Measurements from ENCODE around the gene C1QTNF7.

Gene C1QTNF7

DNA sequence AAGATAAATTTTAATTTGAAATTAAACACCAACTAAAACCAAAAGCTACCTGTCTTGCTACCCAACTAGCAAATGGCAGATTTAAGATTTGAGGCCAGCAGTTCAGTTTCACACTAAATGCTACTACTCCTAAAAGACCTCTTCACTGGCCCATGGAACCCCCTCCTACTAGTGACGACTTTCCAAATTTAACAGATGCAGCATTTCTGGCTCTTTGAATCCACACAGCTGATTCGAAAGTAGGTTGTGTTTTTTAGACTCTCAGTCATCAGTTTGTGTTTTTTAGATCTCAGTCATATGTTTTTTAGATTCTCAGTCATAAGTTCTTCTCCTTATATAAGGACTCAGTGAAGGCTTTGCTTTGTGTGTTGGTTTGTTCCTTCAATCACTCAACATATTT lies 30.8 kb downstream of the C1QTNF7 start:
- no peak overlapping the region for H3K4me2 ChIP-seq (ENCODE audit: low read depth, low read length, poor library complexity, severe bottlenecking)
- no peaks in the 10 kb centered on the region for H3K79me2 ChIP-seq (ENCODE audit: insufficient read depth, low read length)
- H4K20me1 ChIP-seq (ENCODE audit: insufficient read depth, low read length, poor library complexity, severe bottlenecking), result no peaks in the 10 kb centered on the region
- H2AFZ ChIP-seq (ENCODE audit: low read length), result no peak overlapping the region
- no peaks in the 10 kb centered on the region for H3F3A ChIP-seq (ENCODE audit: low read depth)
- no peaks in the 10 kb centered on the region for H3K9me2 ChIP-seq (replicated peaks; ENCODE audit: low read depth, low read length)
- no peaks in the 10 kb centered on the region for H3K27me3 ChIP-seq (ENCODE audit: insufficient read depth, low read length, poor library complexity, severe bottlenecking)
- no peaks in the 10 kb centered on the region for H3K9me3 ChIP-seq (ENCODE audit: insufficient read depth, low read depth, low read length)
- no peak overlapping the region for H3K9ac ChIP-seq (ENCODE audit: low read depth, low read length, poor library complexity, severe bottlenecking)
- no peaks in the 10 kb centered on the region for H3K36me3 ChIP-seq (ENCODE audit: insufficient read depth, low read length)
- H3K4me1 ChIP-seq (ENCODE audit: insufficient read depth, low read length, poor library complexity, severe bottlenecking), result peaks cover 7% of the 10 kb centered on the region
- H3K4me3 ChIP-seq (ENCODE audit: low read length, poor library complexity, severe bottlenecking), result no peak overlapping the region
- no peak for TF ChIP-seq EZH2phosphoT487 (IDR thresholded peaks at IDR 0.05; ENCODE audit: borderline replicate concordance)
- TF ChIP-seq, protein P1, sequence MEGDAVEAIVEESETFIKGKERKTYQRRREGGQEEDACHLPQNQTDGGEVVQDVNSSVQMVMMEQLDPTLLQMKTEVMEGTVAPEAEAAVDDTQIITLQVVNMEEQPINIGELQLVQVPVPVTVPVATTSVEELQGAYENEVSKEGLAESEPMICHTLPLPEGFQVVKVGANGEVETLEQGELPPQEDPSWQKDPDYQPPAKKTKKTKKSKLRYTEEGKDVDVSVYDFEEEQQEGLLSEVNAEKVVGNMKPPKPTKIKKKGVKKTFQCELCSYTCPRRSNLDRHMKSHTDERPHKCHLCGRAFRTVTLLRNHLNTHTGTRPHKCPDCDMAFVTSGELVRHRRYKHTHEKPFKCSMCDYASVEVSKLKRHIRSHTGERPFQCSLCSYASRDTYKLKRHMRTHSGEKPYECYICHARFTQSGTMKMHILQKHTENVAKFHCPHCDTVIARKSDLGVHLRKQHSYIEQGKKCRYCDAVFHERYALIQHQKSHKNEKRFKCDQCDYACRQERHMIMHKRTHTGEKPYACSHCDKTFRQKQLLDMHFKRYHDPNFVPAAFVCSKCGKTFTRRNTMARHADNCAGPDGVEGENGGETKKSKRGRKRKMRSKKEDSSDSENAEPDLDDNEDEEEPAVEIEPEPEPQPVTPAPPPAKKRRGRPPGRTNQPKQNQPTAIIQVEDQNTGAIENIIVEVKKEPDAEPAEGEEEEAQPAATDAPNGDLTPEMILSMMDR (conservative IDR thresholded peaks at IDR 0.05; ENCODE audit: low read length), result no peak

DNA sequence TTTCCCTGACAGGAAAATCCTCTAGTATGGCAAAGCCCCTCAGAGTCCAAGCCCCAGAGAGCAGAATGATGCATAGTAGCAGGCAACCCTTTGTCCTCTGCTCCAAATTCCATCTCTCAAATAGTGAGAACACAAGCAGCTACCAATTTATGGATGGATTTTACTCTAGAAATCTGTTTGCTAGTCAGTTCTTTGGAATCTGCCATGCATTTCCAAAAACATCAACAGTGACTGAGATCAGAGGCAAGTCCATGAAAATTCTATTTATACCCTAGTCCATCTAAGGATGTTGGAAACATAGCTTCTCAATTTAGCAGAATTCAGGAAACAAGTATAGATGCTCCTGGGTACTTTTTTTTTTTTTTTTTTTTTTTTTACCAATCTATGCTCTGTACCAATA lies 31.9 kb downstream of the C1QTNF7 start:
- Histone ChIP-seq H3F3A (ENCODE audit: low read depth) (no peaks in the 10 kb centered on the region), H3K4me1 (ENCODE audit: insufficient read depth, low read length, poor library complexity, severe bottlenecking) (peaks cover 7% of the 10 kb centered on the region), H3K9me2 (replicated peaks; ENCODE audit: low read depth, low read length) (no peaks in the 10 kb centered on the region), H3K9me3 (ENCODE audit: insufficient read depth, low read depth, low read length) (no peaks in the 10 kb centered on the region), H3K4me2 (ENCODE audit: low read depth, low read length, poor library complexity, severe bottlenecking) (no peak overlapping the region), H2AFZ (ENCODE audit: low read length) (no peak overlapping the region), H3K27me3 (ENCODE audit: insufficient read depth, low read length, poor library complexity, severe bottlenecking) (no peaks in the 10 kb centered on the region), H3K4me3 (ENCODE audit: low read length, poor library complexity, severe bottlenecking) (no peak overlapping the region), H3K36me3 (ENCODE audit: insufficient read depth, low read length) (no peaks in the 10 kb centered on the region), H4K20me1 (ENCODE audit: insufficient read depth, low read length, poor library complexity, severe bottlenecking) (no peaks in the 10 kb centered on the region), H3K9ac (ENCODE audit: low read depth, low read length, poor library complexity, severe bottlenecking) (no peak overlapping the region), H3K79me2 (ENCODE audit: insufficient read depth, low read length) (no peaks in the 10 kb centered on the region)
- TF ChIP-seq, protein P1 (conservative IDR thresholded peaks at IDR 0.05; ENCODE audit: low read length), result no peak
- no peak for TF ChIP-seq EZH2phosphoT487 (IDR thresholded peaks at IDR 0.05; ENCODE audit: borderline replicate concordance)

DNA sequence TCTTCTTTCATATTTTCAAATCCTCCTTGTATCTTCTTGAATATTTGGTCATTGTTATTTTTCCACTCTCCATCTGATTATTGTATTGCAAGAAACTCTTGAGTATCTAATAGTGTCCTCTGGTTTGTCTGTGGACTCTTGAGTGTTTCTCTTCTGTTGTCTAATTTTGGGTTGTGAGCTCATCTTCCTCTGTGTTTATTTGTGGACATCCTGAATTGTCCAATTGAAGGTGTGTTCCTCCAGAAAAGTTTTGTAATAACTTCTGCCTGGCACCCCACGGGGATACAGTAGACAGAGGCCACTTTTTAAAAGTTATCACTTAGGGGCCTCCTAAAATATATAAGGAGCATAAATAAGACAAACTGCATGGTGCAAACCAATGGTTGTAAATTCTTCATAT lies 38.8 kb downstream of the C1QTNF7 start:
- TF ChIP-seq, protein P1 (conservative IDR thresholded peaks at IDR 0.05; ENCODE audit: low read length), result no peak
- TF ChIP-seq EZH2phosphoT487 (IDR thresholded peaks at IDR 0.05; ENCODE audit: borderline replicate concordance), result no peak
- no peaks in the 10 kb centered on the region for H4K20me1 ChIP-seq (ENCODE audit: insufficient read depth, low read length, poor library complexity, severe bottlenecking)
- no peaks in the 10 kb centered on the region for H3F3A ChIP-seq (ENCODE audit: low read depth)
- no peak overlapping the region for H3K4me3 ChIP-seq (ENCODE audit: low read length, poor library complexity, severe bottlenecking)
- H3K4me2 ChIP-seq (ENCODE audit: low read depth, low read length, poor library complexity, severe bottlenecking), result no peak overlapping the region
- H3K9me3 ChIP-seq (ENCODE audit: insufficient read depth, low read depth, low read length), result no peaks in the 10 kb centered on the region
- H3K79me2 ChIP-seq (ENCODE audit: insufficient read depth, low read length), result no peaks in the 10 kb centered on the region
- no peaks in the 10 kb centered on the region for H3K27me3 ChIP-seq (ENCODE audit: insufficient read depth, low read length, poor library complexity, severe bottlenecking)
- H3K9me2 ChIP-seq (replicated peaks; ENCODE audit: low read depth, low read length), result no peaks in the 10 kb centered on the region
- H3K9ac ChIP-seq (ENCODE audit: low read depth, low read length, poor library complexity, severe bottlenecking), result no peak overlapping the region
- no peaks in the 10 kb centered on the region for H3K36me3 ChIP-seq (ENCODE audit: insufficient read depth, low read length)
- H2AFZ ChIP-seq (ENCODE audit: low read length), result no peak overlapping the region
- H3K4me1 ChIP-seq (ENCODE audit: insufficient read depth, low read length, poor library complexity, severe bottlenecking), result no peaks in the 10 kb centered on the region

Measured in Loucy (cell line).